Subcutaneous adipose tissue (tissue), 4 donors: Measurements from ENCODE around the gene AMFR. TPM values are rescaled to one million over a fixed set of nuclear protein-coding genes. Genes with fewer than 3 reads are reported as not detected.

Experiments used
- CTCF ChIP-seq: fragments of 450-650 bp; IDR thresholded peaks from one replicate; pipeline ENCODE4 v1.5.1; 2016; ENCODE audit warnings: low read depth, mild to moderate bottlenecking, control low read depth, antibody characterized with exemption, moderate library complexity
- total RNA-seq, 4 donors: library from RNA; depleted of rRNA; stranded (reverse); fragments of >200 nt; gene quantifications; one replicate each; pipeline ENCODE4 v1.1.0, GENCODE V29; 2016

The AMFR gene
- total RNA-seq, 4 donors from 2014 or later, result 168 to 186 (median 175) TPM

- TF ChIP-seq CTCF, result no peak
These were observed 75.6 kb downstream of the AMFR start for GRCh38 chr16:56349711-56350161.

DNA sequence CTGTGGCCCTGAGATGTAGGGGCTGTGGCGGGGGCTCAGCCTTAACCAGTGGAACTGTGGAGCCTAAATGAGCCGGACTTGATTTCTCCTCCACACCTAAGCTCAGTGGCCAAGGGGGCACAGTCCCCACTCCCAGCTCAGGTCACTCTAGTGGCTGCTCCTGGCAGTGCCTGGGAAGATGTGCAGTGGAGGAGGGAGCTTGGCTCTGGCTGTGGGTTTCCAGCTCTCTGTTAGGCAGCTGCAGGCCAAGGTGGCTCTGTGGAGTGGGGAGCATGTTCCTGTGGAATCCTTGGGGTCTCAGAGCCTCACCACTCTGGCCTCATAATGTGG, 76.3 kb downstream of the AMFR start:
- TF ChIP-seq CTCF, result no peak

GRCh38 chr16:56348168-56349085, 76.9 kb downstream of the AMFR start:
- no peak for TF ChIP-seq CTCF

DNA sequence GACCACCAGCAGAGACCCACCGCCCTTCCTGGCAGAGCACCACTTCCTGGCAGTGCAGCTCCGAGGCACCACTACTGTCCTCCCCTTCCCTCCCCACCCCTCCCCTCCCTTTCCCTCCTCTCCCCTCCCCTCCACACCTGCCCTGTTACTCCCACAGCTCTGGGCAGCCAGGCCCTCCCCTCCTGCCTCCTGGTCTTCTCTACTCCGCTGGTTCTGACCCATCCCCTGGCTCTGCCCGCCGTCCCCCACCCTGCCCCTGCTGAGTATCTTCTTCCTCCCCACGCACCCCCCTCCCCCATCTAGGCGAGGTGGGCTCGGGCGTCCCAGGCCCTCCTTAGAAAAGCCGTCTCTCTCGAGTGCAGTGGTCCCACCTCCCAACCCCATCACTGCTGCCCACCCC, 77.7 kb downstream of the AMFR start:
- no peak for TF ChIP-seq CTCF

DNA sequence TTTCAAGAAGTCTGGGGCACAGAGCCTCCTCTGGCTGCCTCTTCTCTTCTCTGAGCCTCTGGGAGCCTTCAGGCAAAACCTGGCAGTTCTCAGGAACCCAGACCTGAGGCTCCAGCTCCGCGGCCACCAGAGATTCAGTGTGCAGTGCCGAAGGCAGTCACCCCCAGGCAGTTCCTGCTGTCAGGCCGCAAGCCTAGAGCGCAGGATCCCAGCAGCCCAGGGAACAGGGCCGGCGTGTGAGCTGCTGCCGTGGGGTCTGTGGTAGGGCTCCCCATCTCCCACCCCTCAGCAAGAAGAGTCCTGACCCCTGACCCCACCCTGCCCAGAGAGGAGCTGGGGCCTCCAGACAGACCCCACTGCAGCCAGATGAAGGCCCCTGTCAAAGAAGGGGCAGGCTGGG, 78.2 kb downstream of the AMFR start:
- no peak for TF ChIP-seq CTCF

DNA sequence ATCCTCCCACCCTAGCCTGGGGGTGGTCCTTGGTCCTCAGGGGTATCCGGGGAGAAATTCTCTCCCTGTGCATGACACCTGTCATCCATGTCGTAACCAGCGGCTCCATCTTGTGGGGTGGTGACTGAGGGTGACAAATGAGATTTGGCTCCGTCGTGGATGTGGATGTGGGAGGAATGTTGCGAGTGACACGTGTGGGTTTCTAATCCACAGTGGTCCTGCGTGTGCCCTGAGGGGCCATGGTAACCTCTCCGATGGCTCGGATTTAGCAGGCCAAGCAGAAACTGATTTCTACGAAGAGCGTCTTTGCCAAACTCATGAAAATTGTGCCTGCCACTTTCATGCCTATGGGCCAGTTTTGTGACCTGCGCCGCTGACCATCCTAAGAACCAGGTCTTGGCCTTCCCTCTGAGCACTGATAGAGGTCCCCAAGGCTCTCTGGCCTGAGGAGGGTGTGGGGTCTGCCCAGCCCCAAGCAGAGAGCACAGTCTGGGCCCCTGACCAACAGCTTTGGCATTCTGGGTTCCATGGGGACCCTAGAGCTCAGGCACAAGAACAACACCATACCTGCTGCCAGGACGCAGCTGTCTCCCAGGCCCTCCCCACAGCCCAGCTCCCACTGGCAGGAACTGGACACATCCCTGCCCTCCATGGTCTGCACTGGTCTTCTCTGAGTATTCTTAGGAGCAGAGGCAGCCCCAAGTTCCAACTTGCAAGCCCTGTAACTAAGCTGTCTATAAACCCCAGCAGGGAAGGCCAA, 79.0 kb downstream of the AMFR start:
- no peak for TF ChIP-seq CTCF

DNA sequence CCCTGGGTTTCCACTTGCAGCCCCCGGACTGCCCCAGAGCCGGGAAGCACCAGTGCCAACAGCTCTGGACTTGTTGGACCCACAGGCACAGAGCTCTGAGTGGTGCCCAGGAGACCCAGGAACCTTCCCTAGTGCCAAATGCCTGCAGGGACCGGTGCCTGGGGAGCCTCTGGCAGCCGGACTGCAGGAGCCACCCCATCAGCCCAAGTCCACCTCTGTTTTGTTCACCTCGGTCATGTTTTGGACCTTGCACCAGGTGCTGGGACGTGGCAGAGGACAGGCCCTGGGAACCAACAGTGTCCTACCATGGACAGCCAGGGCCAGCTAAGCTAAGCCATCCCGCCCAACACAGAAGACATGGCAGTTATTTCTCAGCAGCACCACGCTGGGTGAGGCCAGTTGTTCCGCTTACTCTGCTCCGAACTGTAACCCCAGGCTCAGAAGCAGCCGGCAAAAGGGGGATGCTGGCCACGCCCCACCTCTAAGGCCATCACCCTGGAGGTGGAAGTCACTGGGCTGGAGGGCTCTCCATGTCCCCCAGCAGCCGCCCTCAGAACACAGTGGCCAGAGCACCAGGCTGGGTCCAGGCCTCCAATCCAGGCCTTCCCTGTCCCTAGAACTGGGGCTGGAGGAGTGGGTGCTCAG, 79.8 kb downstream of the AMFR start:
- no peak for TF ChIP-seq CTCF
